DOHH2 (cell line): ENCODE measurements around the gene CTIF.

Source experiments
- H3F3A ChIP-seq: fragments of 200-600 bp; sonication (generic), shearing (Covaris generic); 2 replicates; pipeline ENCODE4 v1.6.0; 2016; ENCODE audit warnings: antibody characterized with exemption, mild to moderate bottlenecking; ENCODE audit not compliant: control insufficient read depth, insufficient read depth
- H3K27ac ChIP-seq: fragments of 200-600 bp; sonication (generic); 2 replicates; pipeline ENCODE4 v1.5.1; 2014; ENCODE audit warnings: low read depth, mild to moderate bottlenecking, low read length, moderate library complexity
- H3K27me3 ChIP-seq: fragments of 200-600 bp; sonication (generic); 2 replicates; pipeline ENCODE4 v1.6.1; 2014; ENCODE audit warnings: mild to moderate bottlenecking, low read length, mixed read lengths; ENCODE audit not compliant: control insufficient read depth
- H3K36me3 ChIP-seq: fragments of 200-600 bp; sonication (generic); 2 replicates; pipeline ENCODE4 v1.6.1; 2014; ENCODE audit warnings: mild to moderate bottlenecking, low read length, moderate library complexity, mixed read lengths; ENCODE audit not compliant: control insufficient read depth
- H3K4me1 ChIP-seq: fragments of 200-600 bp; sonication (generic); 2 replicates; pipeline ENCODE4 v1.6.1; 2014; ENCODE audit warnings: mild to moderate bottlenecking, low read length, mixed read lengths; ENCODE audit not compliant: control insufficient read depth
- H3K4me2 ChIP-seq: fragments of 200-600 bp; sonication (generic); 2 replicates; pipeline ENCODE4 v1.6.0; 2014; ENCODE audit warnings: mild to moderate bottlenecking, low read length, moderate library complexity
- H3K4me3 ChIP-seq: fragments of 200-600 bp; sonication (generic); 2 replicates; pipeline ENCODE4 v1.5.1; 2014; ENCODE audit warnings: mild to moderate bottlenecking, low read length, mixed read lengths
- H3K79me2 ChIP-seq: fragments of 200-600 bp; sonication (generic); 2 replicates; pipeline ENCODE4 v1.6.1; 2014; ENCODE audit warnings: mild to moderate bottlenecking, low read length, mixed read lengths; ENCODE audit not compliant: control insufficient read depth
- H3K9me2 ChIP-seq: fragments of 200-600 bp; sonication (generic); replicated peaks from 2 replicates; pipeline ENCODE4 v1.6.1; 2014; ENCODE audit warnings: mild to moderate bottlenecking, low read length, mixed read lengths; ENCODE audit not compliant: control insufficient read depth
- H3K9me3 ChIP-seq: fragments of 200-600 bp; sonication (generic); 2 replicates; pipeline ENCODE4 v1.6.1; 2014; ENCODE audit warnings: antibody characterized with exemption, low read length, mixed read lengths; ENCODE audit not compliant: control insufficient read depth, insufficient read depth
- H4K20me1 ChIP-seq: fragments of 200-600 bp; sonication (generic); 2 replicates; pipeline ENCODE4 v1.6.0; 2014; ENCODE audit warnings: low read depth, mild to moderate bottlenecking, antibody characterized with exemption, low read length, moderate library complexity; ENCODE audit not compliant: control insufficient read depth, insufficient read depth
- EZH2phosphoT487 ChIP-seq: fragments of 200-600 bp; sonication (generic); IDR thresholded peaks from 2 replicates; pipeline ENCODE4 v1.6.1; 2017; ENCODE audit warnings: borderline replicate concordance, mild to moderate bottlenecking, antibody characterized with exemption, low read length, moderate library complexity, mixed read lengths
- TF ChIP-seq, protein P1 (sequence below): fragments of 200-600 bp; sonication (generic); IDR thresholded peaks from one replicate; pipeline ENCODE4 v1.5.1; 2014; ENCODE audit warnings: antibody characterized with exemption, mild to moderate bottlenecking, low read depth, low read length; ENCODE audit not compliant: poor library complexity, severe bottlenecking

Gene CTIF

DNA sequence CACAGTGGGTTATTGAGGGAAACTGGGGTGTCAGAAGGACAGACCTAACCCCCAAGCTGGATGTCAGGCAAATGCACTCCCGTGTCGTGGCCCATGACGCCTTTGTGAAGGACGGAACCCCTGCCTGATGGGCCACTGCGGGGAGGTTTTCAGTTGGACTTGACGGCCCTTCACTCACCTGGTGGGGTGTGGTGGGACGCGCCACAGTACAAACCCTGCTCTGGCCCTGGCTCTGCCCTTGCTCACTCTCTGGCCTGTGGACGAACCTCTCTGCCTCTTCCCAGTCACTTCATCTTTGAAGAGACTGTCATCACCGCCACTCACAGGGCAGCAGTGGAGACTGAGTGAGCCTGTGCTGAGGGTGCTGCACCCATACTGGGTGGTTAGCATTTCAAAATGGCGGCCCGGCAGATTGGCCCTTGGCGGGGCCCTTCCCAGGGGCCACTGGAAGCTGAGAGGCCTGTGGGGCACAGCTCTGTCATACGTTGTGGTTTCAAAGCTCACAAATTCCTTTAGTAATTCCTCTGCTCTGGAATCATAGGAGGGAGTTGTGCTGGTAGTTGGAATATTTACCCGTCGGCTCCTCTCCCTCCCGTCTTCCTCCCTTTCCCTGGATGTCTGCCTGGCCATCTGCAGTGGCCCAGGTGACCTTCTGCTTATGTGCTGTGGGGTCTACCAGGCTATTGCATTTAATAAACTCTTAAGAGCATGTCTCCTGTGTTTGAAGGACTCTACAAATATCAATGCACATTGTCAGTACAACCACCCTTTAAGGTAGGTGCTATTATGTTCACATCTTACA, 200.6 kb downstream of the CTIF start:
- Histone ChIP-seq H3K27me3 (no peaks in the 10 kb centered on the region), H3K9me2 (no peaks in the 10 kb centered on the region), H3K79me2 (no peaks in the 10 kb centered on the region), H3K4me3 (no peak overlapping the region), H3K4me2 (no peak overlapping the region), H3K9me3 (no peaks in the 10 kb centered on the region), H4K20me1 (no peaks in the 10 kb centered on the region; the same call in 1 of the 2 replicates), H3K36me3 (no peaks in the 10 kb centered on the region), H3K4me1 (no peaks in the 10 kb centered on the region), H3K27ac (no peak overlapping the region), H3F3A (no peaks in the 10 kb centered on the region)
- no peak for TF ChIP-seq EZH2phosphoT487
- TF ChIP-seq, protein P1, sequence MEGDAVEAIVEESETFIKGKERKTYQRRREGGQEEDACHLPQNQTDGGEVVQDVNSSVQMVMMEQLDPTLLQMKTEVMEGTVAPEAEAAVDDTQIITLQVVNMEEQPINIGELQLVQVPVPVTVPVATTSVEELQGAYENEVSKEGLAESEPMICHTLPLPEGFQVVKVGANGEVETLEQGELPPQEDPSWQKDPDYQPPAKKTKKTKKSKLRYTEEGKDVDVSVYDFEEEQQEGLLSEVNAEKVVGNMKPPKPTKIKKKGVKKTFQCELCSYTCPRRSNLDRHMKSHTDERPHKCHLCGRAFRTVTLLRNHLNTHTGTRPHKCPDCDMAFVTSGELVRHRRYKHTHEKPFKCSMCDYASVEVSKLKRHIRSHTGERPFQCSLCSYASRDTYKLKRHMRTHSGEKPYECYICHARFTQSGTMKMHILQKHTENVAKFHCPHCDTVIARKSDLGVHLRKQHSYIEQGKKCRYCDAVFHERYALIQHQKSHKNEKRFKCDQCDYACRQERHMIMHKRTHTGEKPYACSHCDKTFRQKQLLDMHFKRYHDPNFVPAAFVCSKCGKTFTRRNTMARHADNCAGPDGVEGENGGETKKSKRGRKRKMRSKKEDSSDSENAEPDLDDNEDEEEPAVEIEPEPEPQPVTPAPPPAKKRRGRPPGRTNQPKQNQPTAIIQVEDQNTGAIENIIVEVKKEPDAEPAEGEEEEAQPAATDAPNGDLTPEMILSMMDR, result no peak

DNA sequence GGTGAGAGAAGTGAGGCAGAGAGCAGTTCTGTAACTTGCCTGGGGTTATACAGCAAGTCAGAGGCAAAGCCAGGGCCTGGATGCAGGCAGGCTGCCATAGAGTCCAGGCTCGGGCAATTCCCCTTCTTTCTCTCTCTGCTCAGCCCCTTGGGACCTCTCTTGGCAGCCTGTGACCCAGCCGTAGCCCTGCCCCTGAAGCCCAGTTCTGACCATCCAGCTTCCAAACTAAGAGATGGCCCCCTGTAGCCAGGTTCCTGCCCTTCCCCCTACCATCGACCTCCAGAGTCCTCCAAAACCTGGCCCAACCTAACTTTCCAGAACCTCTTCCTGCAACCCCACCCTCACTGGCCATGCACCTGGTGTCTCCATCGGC, 201.2 kb downstream of the CTIF start:
- H3K79me2 ChIP-seq, result no peaks in the 10 kb centered on the region
- H3K4me2 ChIP-seq, result no peak overlapping the region
- no peaks in the 10 kb centered on the region for H3K4me1 ChIP-seq
- H3K27ac ChIP-seq, result no peak overlapping the region
- no peaks in the 10 kb centered on the region for H3F3A ChIP-seq
- H3K9me3 ChIP-seq, result no peaks in the 10 kb centered on the region
- no peaks in the 10 kb centered on the region for H3K27me3 ChIP-seq
- TF ChIP-seq, protein P1, result no peak
- no peak for TF ChIP-seq EZH2phosphoT487
- H3K4me3 ChIP-seq, result no peak overlapping the region
- H3K9me2 ChIP-seq, result no peaks in the 10 kb centered on the region
- H4K20me1 ChIP-seq, result no peaks in the 10 kb centered on the region; the same call in 1 of the 2 replicates
- H3K36me3 ChIP-seq, result no peaks in the 10 kb centered on the region

DNA sequence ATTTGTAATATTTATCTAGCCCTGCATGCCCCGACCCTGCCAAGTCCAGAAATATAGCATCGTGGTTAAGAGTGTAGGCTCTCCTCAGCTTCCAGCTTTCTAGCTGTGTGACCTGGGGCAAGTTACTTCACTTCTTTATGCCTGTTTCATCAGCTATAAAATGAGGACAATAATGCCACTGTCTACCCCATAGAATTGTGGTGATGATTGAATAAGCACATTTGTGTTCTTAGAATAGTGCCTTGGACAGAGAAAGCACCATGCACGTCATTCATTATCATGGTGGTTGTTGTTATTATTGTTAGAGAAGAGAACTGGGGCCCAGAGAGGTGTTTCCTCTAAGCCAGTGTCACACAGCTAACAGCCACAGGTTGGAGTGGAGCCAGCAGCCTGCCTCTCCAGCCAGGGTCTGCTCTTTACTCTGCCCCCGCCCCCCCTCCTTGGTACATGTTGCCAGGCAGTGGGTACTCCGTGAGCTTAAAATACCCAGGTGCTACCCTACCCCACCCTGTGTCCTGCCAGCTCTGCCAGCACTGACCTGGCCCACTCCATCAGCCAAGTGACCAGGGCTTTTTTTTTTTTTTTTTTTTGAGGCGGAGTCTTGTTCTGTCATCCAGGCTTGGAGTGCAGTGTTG, 202.1 kb downstream of the CTIF start:
- Histone ChIP-seq H3K4me3 (no peak overlapping the region), H3K36me3 (no peaks in the 10 kb centered on the region), H3K4me2 (no peak overlapping the region), H3F3A (no peaks in the 10 kb centered on the region), H3K79me2 (no peaks in the 10 kb centered on the region), H3K4me1 (no peaks in the 10 kb centered on the region), H3K27me3 (no peaks in the 10 kb centered on the region), H3K9me3 (no peaks in the 10 kb centered on the region), H4K20me1 (no peaks in the 10 kb centered on the region; the same call in 1 of the 2 replicates), H3K9me2 (no peaks in the 10 kb centered on the region), H3K27ac (no peak overlapping the region)
- TF ChIP-seq, protein P1, result no peak
- no peak for TF ChIP-seq EZH2phosphoT487
